HG02840 (cell line): ENCODE measurements around the gene CHAF1A.

ENCODE experiments used
- ATAC-seq: cut with Tn5 transposase; IDR thresholded peaks from one replicate; pipeline ENCODE4 v1.9.1; 2021; ENCODE audit warnings: mild to moderate bottlenecking, moderate library complexity, moderate number of reproducible peaks; ENCODE audit not compliant: unreplicated experiment, low FRiP score

Gene CHAF1A

GRCh38 chr19:4400135-4400936, 2.1 kb upstream of the CHAF1A start, which contains the start of gene SH3GL1:
Gene SH3GL1 (minus strand): TSS chr19:4400547. CDS start chr19:4400368, 179 bp downstream.
- ATAC-seq = peak; percentile 61

- no peak for ATAC-seq
Observed at GRCh38 chr19:4401769-4402170, 670 bp upstream of the CHAF1A start.

GRCh38 chr19:4403005-4403761, 743 bp downstream of the CHAF1A start:
- ATAC-seq = no peak

GRCh38 chr19:4405977-4406376, 3.5 kb downstream of the CHAF1A start:
- ATAC-seq = no peak

GRCh38 chr19:4406626-4407025, 4.2 kb downstream of the CHAF1A start:
- ATAC-seq = no peak

GRCh38 chr19:4409123-4409933, 6.9 kb downstream of the CHAF1A start:
- no peak for ATAC-seq

- no peak for ATAC-seq
Observed at GRCh38 chr19:4413588-4413987, 11.1 kb downstream of the CHAF1A start.

GRCh38 chr19:4414144-4414799, 11.8 kb downstream of the CHAF1A start:
- no peak for ATAC-seq

- no peak for ATAC-seq
Observed at GRCh38 chr19:4414800-4415321, 12.4 kb downstream of the CHAF1A start.

GRCh38 chr19:4415352-4415751, 12.9 kb downstream of the CHAF1A start:
- no peak for ATAC-seq

- ATAC-seq = no peak
Observed at GRCh38 chr19:4416268-4416667, 13.8 kb downstream of the CHAF1A start.

- no peak for ATAC-seq
Observed at GRCh38 chr19:4423416-4424126, 21.1 kb downstream of the CHAF1A start.

- no peak for ATAC-seq
Observed at GRCh38 chr19:4425537-4425936, 23.1 kb downstream of the CHAF1A start.

- no peak for ATAC-seq
Observed at GRCh38 chr19:4428326-4428975, 26.0 kb downstream of the CHAF1A start.

GRCh38 chr19:4429256-4429655, 26.8 kb downstream of the CHAF1A start:
- no peak for ATAC-seq

GRCh38 chr19:4429771-4430171, 27.3 kb downstream of the CHAF1A start:
- no peak for ATAC-seq

- ATAC-seq = no peak
Observed at GRCh38 chr19:4430760-4431159, 28.3 kb downstream of the CHAF1A start.

- ATAC-seq = no peak
Observed at GRCh38 chr19:4431296-4431695, 28.9 kb downstream of the CHAF1A start.
